Stimulated activated CD4-positive, alpha-beta T cell treated with anti-CD3 and anti-CD28 coated beads, Interleukin-4, amount 100 ng/mL, for 24 hours (primary cell): Measurements from ENCODE around the gene DAGLA.

ENCODE experiments used
- DNase-seq: peaks from one replicate; pipeline ENCODE4 v3.0.0-alpha.2; 2020

DAGLA gene

DNA sequence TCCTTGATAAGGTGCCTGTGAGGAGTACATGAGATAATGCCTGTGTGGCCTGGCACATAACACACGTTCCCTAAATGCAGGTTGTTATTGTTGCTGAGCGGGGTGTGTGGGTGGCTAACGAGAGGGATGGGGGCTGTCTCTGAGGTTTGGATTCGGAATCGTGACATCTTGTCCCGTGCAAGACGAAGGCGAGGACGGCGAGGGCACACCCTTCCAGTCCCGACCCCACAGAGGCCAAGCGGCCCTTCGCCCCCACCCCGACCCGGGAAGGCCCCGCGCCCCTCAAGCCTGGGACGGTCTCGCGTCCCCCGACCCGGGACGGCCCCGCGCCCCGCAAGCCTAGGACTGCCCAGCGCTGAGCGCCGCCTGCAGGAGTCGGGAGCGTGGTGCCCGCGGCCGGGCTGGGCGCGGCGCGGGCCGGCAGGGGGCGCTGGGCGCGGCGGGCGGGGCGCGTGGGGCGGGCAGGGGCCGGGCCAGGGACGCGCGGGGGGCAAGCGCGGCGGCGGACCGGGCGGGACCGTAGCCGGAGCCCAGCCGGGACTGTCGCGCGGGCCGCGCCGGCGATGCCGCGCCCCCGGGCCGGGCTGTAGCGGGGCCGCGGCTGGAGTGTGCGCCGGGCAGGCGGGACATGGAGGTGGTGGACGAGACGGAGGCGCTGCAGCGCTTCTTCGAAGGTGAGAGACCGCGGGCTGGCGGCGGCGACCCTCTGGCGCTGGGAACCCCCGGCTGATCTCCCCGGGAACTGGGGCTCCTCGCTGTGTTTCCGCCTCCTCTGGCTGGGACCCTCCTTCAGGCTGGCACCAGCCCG lies 72.1 kb downstream of the DAGLA start, which contains the start of gene MYRF:
Gene MYRF (plus strand): TSS at position 520 of the 808 bp plus-strand sequence. CDS start 109 bp downstream, at position 629.
- DNase-seq, result peak; percentile 54

- DNase-seq, result no peak
These were observed 72.8 kb downstream of the DAGLA start for GRCh38 chr11:61752925-61753521.

GRCh38 chr11:61753672-61754071 lies 73.5 kb downstream of the DAGLA start:
- DNase-seq, result no peak

DNA sequence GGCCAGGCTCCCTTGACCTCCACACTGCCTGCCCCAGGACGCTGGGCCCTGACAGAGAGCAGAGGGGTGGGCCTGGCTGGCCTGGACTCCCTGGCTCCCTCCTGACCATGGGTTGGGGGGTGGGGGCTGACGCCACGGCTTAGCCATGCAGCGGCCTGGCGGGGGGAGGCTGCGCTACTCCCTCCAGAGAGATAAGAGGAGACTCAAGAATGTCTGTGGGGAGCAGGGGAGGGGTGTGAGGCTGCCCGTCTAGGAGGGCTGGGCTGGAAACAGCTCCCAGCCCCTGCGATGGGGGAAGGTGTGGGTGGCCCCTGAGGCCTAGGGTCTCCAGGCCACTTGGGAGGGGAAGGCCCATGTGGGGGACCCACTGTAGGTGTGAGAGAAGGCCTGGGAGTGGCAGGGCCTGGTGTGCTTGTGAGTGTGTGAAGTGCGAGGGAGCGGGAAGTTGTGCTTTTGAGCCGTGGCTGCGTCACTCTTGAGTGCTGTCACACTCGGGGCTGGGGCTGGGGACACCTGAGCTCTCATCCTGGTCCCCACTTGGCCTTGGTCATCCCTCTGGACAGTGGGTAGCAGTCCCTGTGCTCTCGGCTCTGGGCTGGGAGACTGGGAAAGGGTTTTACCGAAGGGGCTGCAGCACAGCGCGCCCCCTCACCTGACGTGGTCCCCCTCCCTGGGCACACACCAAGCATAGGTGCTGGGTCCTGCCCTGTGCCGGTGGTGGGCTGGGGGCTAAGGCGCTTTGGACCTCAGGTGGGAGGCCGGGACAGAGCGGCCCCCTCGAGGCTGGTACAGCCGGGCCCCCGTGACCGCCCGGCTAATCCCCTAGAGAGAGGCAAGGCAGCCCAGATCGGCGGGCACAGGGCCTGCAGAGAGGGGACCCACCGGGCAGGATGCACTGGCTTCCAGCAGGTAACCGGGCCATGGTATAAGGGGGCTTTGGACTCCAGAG lies 74.6 kb downstream of the DAGLA start:
- no peak for DNase-seq

- no peak for DNase-seq
These were observed 75.9 kb downstream of the DAGLA start for GRCh38 chr11:61756147-61756451.

DNA sequence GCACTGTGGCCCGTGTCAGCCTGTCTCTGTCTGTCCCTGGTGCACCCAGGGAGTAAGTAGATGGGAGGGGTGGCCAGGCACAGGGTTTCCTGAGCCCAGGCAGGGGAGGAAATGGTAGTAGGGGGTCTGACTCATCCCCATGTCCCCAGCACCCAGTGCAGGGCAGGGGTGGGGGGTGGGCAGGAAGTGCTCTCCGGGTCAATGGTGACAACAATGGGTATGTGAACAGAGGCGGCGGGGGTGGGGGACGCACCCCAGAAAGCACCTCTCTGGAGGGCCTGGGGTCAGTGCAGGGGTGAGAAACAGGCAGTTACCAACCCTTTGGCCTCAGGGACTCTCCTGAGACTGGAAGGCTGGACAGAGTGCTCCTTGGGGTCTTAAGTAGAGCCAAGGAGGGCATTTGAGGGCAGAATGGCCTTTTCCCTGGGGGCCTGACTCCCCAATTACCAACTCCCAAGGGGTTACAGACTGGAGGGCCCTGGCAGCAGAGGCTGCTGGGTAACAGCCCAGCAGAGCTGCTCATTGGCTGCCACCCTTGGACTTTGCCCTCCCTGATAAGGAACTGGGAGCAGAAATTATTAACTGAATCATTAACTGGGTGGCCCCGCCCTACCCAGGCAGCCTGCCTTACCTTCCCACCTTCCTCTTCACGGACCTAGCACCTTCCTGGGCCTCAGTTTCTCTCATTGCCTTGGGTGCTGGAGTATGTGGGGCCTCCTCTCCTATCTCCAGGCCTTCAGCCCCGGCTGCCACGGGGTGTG lies 76.4 kb downstream of the DAGLA start:
- DNase-seq, result no peak

GRCh38 chr11:61757213-61757862 lies 77.1 kb downstream of the DAGLA start:
- DNase-seq, result no peak

DNA sequence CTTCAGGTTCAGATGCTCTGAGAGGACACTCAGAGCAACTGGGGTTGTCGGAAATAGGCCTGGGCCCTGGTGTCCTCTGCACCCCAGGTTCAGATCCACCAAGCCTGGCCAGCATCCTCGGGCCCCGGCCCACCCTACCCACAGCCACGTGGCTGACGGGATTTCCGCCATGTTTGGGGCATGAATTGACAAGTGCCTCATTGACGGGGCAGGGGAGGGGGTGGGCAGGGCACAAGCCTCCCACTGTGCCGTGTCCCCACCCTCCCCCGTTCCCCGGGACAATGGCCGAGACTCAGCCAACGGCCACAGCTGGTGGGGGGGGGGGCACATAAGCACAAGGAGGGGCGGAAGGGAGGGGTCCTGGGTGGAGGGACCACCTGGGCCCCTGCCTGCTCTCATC lies 80.8 kb downstream of the DAGLA start:
- DNase-seq, result no peak

GRCh38 chr11:61761440-61762222 lies 81.4 kb downstream of the DAGLA start:
- no peak for DNase-seq

DNA sequence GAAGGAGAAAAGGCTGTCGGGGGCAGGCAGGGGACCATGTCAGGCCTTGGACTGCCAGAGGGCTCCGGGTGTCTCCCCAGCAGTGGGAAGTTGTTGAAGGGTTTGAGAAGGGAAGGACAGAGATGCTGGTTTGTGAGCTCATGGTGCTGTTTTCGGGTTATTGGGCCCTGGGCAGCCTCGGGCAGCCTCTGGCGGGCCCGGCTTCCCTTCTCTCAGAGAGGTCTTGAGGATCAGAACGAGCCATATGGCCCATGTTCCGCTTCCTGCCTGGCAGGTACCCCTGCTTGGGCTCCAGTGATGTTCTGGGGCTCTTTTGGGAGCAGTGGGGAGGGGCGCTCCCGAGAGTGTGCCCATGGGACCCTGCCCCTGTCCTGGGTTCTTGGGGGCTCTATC lies 82.0 kb downstream of the DAGLA start:
- no peak for DNase-seq

GRCh38 chr11:61762798-61763197 lies 82.6 kb downstream of the DAGLA start:
- DNase-seq, result no peak

DNA sequence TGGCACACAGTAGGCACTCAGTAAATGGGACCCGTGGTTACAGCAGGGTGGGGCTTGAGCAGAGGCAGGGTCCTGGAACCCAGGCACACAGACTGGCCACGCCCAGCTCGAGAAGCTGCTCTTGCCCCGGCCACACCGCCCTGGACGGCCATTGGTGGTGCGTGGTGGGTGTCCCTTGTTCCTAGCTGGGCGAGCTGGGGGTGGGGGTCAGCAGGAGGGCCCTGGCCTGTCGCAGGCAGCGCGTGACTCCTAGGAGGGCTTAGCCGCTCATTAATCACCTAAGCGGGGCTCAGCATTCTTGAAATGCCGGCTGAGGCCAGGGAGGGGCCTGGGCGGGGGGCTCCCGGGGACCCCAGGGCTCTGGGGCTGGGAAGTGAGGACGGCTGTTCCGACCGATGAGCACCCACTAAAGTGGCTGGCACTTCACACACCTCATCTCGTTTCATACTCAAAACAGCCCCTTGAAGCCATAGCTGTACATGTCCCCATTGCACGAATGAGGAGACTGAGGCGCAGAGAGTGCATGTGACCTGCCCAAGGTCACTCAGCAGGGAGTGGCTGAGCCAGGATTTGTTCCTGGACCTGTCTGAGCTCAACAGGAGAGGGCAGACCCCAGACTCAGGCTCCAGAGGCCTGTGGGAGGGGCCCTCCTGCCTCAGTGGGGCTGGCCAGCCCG lies 83.9 kb downstream of the DAGLA start:
- no peak for DNase-seq

GRCh38 chr11:61764606-61765260 lies 84.5 kb downstream of the DAGLA start:
- DNase-seq, result no peak

GRCh38 chr11:61765550-61766253 lies 85.5 kb downstream of the DAGLA start:
- DNase-seq, result no peak

GRCh38 chr11:61766353-61766841 lies 86.2 kb downstream of the DAGLA start:
- no peak for DNase-seq

- DNase-seq, result no peak
These were observed 88.3 kb downstream of the DAGLA start for GRCh38 chr11:61768376-61769076.

- no peak for DNase-seq
These were observed 89.2 kb downstream of the DAGLA start for GRCh38 chr11:61769169-61769920.
